Activated B cell treated with CpG ODN at 0.5 μM for 24 hours (primary cell): Measurements from ENCODE around the gene TMEM184A. TPM values are rescaled to one million over a fixed set of nuclear protein-coding genes. Genes with fewer than 3 reads are reported as not detected.
"Not testable (repeated sequence)": the region's sequence is repeated elsewhere in the genome, so short reads cannot be mapped to it uniquely, and the experiment has no call there.

Source experiments
- ATAC-seq: fragments of 200-7000 bp; cut with Tn5 transposase; one replicate; pipeline ENCODE4 v1.10.0; 2021; ENCODE audit warnings: low read depth, mild to moderate bottlenecking, moderate library complexity
- CTCF ChIA-PET: fragments of 350-600 bp; sonication (Branson Sonifier 250); formaldehyde crosslinking; loops from one replicate; lab custom pipeline; 2021; ENCODE audit warnings: antibody characterized with exemption; lab: Charles Lee
- POLR2A ChIA-PET: fragments of 350-600 bp; sonication (Branson Sonifier 250); formaldehyde crosslinking; loops from one replicate; lab custom pipeline; 2021; ENCODE audit warnings: antibody characterized with exemption; lab: Charles Lee
- DNase-seq: peaks from one replicate; pipeline ENCODE4 v3.0.0; 2022
- H3K27ac Mint-ChIP-seq: one replicate; pipeline ENCODE4 v1.8.0; 2020; ENCODE audit warnings: mixed read lengths
- H3K27me3 Mint-ChIP-seq: one replicate; pipeline ENCODE4 v1.8.0; 2021; ENCODE audit warnings: mixed read lengths
- H3K36me3 Mint-ChIP-seq: one replicate; pipeline ENCODE4 v1.8.0; 2021; ENCODE audit warnings: low read depth, mixed read lengths
- H3K4me1 Mint-ChIP-seq: one replicate; pipeline ENCODE4 v1.8.0; 2021; ENCODE audit warnings: mixed read lengths
- H3K4me3 Mint-ChIP-seq: one replicate; pipeline ENCODE4 v1.8.0; 2020; ENCODE audit warnings: mild to moderate bottlenecking, mixed read lengths
- H3K9me3 Mint-ChIP-seq: one replicate; pipeline ENCODE4 v1.8.0; 2020; ENCODE audit warnings: mixed read lengths
- intact Hi-C: fragments of 100-400 bp; cut with micrococcal nuclease; formaldehyde crosslinking; loops from one replicate; pipeline ENCODE4 v1.15.1; 2024
- total RNA-seq: library from RNA; stranded (reverse); gene quantifications from 2 replicates; pipeline ENCODE4 v1.2.3, GENCODE V29; 2022
- TF ChIP-seq, protein P1 (sequence below): fragments of 200-600 bp; IDR thresholded peaks from one replicate; pipeline ENCODE4 v1.8.0; 2022; ENCODE audit warnings: antibody characterized with exemption, mild to moderate bottlenecking

The TMEM184A gene
- total RNA-seq, 1 donor from 2014 or later: not detected

GRCh38 chr7:1520539-1521234, 35.3 kb downstream of the TMEM184A start:
- ATAC-seq (no peak), DNase-seq (no peak)
- intact Hi-C loops: no loop called here
- TF ChIP-seq, protein P1, sequence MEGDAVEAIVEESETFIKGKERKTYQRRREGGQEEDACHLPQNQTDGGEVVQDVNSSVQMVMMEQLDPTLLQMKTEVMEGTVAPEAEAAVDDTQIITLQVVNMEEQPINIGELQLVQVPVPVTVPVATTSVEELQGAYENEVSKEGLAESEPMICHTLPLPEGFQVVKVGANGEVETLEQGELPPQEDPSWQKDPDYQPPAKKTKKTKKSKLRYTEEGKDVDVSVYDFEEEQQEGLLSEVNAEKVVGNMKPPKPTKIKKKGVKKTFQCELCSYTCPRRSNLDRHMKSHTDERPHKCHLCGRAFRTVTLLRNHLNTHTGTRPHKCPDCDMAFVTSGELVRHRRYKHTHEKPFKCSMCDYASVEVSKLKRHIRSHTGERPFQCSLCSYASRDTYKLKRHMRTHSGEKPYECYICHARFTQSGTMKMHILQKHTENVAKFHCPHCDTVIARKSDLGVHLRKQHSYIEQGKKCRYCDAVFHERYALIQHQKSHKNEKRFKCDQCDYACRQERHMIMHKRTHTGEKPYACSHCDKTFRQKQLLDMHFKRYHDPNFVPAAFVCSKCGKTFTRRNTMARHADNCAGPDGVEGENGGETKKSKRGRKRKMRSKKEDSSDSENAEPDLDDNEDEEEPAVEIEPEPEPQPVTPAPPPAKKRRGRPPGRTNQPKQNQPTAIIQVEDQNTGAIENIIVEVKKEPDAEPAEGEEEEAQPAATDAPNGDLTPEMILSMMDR: no peak
- H3K9me3 Mint-ChIP-seq: peaks cover 5% of the 10 kb centered on the region
- CTCF ChIA-PET: no interaction called here
- H3K4me1 Mint-ChIP-seq: peaks cover 2% of the 10 kb centered on the region
- H3K36me3 Mint-ChIP-seq: no peaks in the 10 kb centered on the region
- no peak overlapping the region for H3K27ac Mint-ChIP-seq
- H3K4me3 Mint-ChIP-seq: no peak overlapping the region
- peaks cover 4% of the 10 kb centered on the region for H3K27me3 Mint-ChIP-seq
- POLR2A ChIA-PET: interaction anchor here (1.1 kb wide), 1 partner anchor 10 kb away, joined by 3 read pairs; the partner anchor contains the start of gene MAFK

DNA sequence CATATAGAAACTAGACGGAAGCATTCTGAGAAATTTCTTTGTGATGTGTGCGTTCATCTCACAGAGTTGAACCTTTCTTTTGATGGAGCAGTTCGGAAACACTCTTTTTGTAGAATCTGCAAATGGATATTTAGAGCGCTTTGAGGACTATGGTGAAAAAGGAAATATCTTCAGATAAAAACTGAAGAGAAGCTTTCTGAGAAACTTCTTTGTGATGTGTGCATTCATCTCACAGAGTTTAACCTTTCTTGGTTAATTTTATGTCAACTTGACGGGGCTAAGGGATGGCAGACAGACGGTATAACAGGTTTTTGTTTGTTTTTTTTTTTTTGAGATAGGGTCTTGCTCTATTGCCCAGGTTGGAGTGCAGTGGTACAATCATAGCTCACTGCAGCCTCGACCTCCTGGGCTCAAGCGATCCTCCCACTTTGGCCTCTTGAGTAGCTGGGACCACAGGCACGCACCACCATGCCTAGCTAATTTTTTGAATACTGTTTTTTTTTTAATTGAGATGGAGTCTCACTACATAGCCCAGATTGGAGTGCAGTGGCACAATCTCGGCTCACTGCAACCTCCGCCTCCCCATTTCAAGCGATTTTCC, 36.6 kb downstream of the TMEM184A start:
- H3K27ac Mint-ChIP-seq, intact Hi-C loops, H3K4me1 Mint-ChIP-seq, CTCF ChIA-PET, H3K36me3 Mint-ChIP-seq, ATAC-seq, DNase-seq, H3K4me3 Mint-ChIP-seq, POLR2A ChIA-PET, H3K27me3 Mint-ChIP-seq, H3K9me3 Mint-ChIP-seq: not testable (repeated sequence)

- H3K4me1 Mint-ChIP-seq: peaks cover 24% of the 10 kb centered on the region
- H3K27ac Mint-ChIP-seq: no peak overlapping the region
- POLR2A ChIA-PET: interaction anchor here (0.7 kb wide), 1 partner anchor 818 kb away, joined by 3 read pairs; no protein-coding TSS in a partner anchor
- no peak overlapping the region for H3K4me3 Mint-ChIP-seq
- no peak for ATAC-seq
- TF ChIP-seq, protein P1: no peak
- no peaks in the 10 kb centered on the region for H3K27me3 Mint-ChIP-seq
- H3K9me3 Mint-ChIP-seq: peaks cover 5% of the 10 kb centered on the region
- intact Hi-C loops: no loop called here
- CTCF ChIA-PET: no interaction called here
- no peaks in the 10 kb centered on the region for H3K36me3 Mint-ChIP-seq
- no peak for DNase-seq
These were observed 39.3 kb downstream of the TMEM184A start for GRCh38 chr7:1516586-1517251.

DNA sequence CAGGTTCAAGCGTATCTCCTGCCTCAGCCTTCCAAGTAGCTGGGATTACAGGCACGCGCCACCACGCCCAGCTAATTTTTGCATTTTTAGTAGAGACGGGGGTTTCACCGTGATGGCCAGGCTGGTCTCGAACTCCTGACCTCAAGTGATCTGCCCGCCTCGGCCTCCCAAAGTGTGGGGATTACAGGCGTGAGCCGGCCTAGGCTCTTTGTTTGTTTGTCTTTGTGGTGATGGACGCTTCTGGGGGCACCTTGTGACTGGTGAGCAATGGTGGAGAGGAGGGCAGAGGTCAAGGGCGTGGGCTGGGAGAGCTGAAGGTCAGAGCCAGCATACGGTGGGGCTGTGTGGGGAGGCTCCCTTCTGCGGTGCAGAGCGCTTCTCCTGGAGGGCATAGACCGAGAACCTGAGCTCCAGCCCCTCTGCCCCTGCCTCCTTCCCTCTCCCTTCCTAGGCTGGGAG, 40.5 kb downstream of the TMEM184A start:
- POLR2A ChIA-PET, intact Hi-C loops, H3K9me3 Mint-ChIP-seq, ATAC-seq, CTCF ChIA-PET, H3K4me3 Mint-ChIP-seq, H3K27ac Mint-ChIP-seq, H3K27me3 Mint-ChIP-seq, DNase-seq, H3K36me3 Mint-ChIP-seq: not testable (repeated sequence)
- H3K4me1 Mint-ChIP-seq: peaks cover 34% of the 10 kb centered on the region

DNA sequence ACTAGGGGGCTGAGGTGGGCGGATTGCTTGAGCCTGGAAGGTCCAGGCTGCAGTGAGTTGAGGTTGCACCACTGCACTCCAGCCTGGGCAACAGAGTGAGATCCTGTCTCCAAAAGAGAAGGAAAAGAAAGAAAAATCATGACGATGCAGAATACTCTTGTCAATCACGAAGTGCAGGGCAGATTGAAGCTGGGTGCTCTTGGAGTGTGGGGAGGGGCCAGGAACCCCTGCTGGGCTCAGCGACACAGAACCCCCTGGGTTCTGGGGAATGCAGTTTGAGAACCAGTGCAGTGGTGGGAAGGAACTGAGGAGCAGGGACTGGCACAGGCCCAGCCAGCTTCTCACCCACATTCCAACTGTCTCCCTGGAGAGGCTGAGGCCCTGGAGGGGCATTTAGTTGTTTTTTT, 41.0 kb downstream of the TMEM184A start:
- CTCF ChIA-PET: no interaction called here
- H3K36me3 Mint-ChIP-seq: no peaks in the 10 kb centered on the region
- POLR2A ChIA-PET: no interaction called here
- peaks cover 37% of the 10 kb centered on the region for H3K4me1 Mint-ChIP-seq
- intact Hi-C loops: no loop called here
- no peak overlapping the region for H3K27ac Mint-ChIP-seq
- no peak for ATAC-seq
- TF ChIP-seq, protein P1: no peak
- peaks cover 5% of the 10 kb centered on the region for H3K9me3 Mint-ChIP-seq
- no peak overlapping the region for H3K4me3 Mint-ChIP-seq
- DNase-seq: no peak
- no peaks in the 10 kb centered on the region for H3K27me3 Mint-ChIP-seq

GRCh38 chr7:1514407-1514806, 41.6 kb downstream of the TMEM184A start:
- Mint-ChIP-seq H3K27me3 (no peaks in the 10 kb centered on the region), H3K27ac (no peak overlapping the region), H3K36me3 (no peaks in the 10 kb centered on the region), H3K9me3 (peaks cover 5% of the 10 kb centered on the region), H3K4me1 (peaks cover 37% of the 10 kb centered on the region), H3K4me3 (no peak overlapping the region)
- no peak for ATAC-seq
- ChIA-PET POLR2A (interaction anchor here (0.9 kb wide), 1 partner anchor 15 kb away, joined by 3 read pairs; no protein-coding TSS in a partner anchor), CTCF (no interaction called here)
- intact Hi-C loops: no loop called here
- TF ChIP-seq, protein P1: no peak
- no peak for DNase-seq
